Prostate gland (tissue), 2 donors: ENCODE data around the gene SPRY2.

Experiments used
- CTCF ChIP-seq, 4 experiments: fragments of 200-600 bp in 2 of 4; fragments of 450-650 bp in 2 of 4; sonication (generic) in 2 of 4; IDR thresholded peaks; 1 replicate in 3 of 4; 2 replicates in 1 of 4; pipeline ENCODE4 v1.5.1; 2016 to 2019; ENCODE audit warnings: antibody characterized with exemption in 4 of 4, mild to moderate bottlenecking in 2 of 4, moderate library complexity in 2 of 4
- POLR2A ChIP-seq: fragments of 450-650 bp; IDR thresholded peaks from one replicate; pipeline ENCODE4 v1.6.1; 2016; ENCODE audit warnings: antibody characterized with exemption, mild to moderate bottlenecking
- POLR2AphosphoS5 ChIP-seq: sonication (generic); formaldehyde crosslinking; IDR thresholded peaks from one replicate; pipeline ENCODE4 v1.6.1; 2017; ENCODE audit warnings: antibody characterized with exemption

- no peak for TF ChIP-seq POLR2AphosphoS5
- no peak for TF ChIP-seq CTCF (IDR thresholded peaks at IDR 0.05)
- no peak for TF ChIP-seq POLR2A
Observed at GRCh38 chr13:80348750-80349149, 7.8 kb upstream of the SPRY2 start.
